Measurements from ENCODE around the gene ALKBH2. TPM values are rescaled to one million over a fixed set of nuclear protein-coding genes. Genes with fewer than 3 reads are reported as not detected.

Gene ALKBH2
- total RNA-seq, 1 donor from 2014 or later = 7.2 TPM

DNA sequence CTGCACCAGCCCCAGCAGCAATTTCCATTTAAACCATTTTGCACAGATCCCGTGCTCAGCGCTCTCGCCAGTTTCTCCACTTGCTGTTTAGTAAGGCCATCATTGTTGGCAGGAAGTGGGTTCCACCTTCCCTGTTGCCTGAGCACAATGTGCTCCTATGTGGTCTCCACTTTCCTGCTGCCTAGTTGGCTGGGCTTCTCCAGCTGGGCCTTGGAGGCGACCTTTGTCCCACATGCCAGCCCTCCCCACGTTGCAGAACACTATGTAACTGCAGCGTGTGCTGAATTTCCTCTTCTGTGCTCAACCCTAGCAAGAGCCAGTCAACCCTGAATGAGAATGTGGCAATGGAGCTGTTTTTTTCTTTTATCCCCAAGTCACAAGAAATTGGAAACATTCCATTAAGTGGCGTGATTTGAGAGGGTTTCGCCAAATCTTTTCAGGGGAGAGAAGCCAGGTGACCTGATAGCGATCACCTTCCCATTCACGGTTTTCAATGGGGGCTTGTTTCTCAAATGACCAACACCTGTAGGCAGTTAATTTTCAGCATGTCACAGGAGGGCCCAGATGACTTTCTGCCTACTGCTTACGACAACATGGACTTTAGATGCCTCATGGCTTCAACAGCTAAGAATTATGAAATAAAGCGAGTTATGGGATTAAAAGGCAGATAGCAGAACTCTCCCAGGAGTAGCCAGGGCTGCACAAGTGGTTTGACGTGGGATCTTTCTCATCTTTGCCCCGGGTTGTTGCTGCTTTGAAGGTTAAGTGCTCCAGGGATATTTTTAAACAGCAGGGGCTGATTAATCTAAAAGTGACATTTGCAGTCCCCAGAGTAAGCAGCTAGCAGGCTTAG lies 22.7 kb upstream of the ALKBH2 start, which contains the start of gene ACACB:
Gene ACACB (plus strand): TSS at position 830 of the 853 bp plus-strand sequence. CDS start 22,819 bp downstream, outside the sequence.
- peak; percentile 86 for DNase-seq
- peak; percentile 76 for ATAC-seq (ENCODE audit: poor library complexity)
- intact Hi-C loops (cut with DNase I) = no loop called here

DNA sequence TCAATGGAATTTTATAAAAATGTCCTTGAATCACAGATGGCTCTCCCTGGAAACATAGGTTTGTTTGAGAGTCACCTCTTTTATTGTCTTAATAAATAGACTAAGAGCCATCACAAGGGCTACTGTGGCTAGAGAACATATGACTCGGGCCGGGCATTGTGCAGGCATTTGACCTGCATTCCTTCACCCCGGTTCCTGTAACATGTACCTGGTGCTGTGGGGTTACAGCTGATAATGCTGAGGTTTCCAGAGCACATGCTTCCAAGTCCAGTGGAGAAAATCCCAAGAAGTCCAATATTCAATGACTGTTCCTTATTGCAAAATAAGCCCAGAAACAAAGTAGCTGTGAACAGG lies 22.1 kb upstream of the ALKBH2 start:
- no peak for ATAC-seq (ENCODE audit: poor library complexity)
- intact Hi-C loops (cut with DNase I) = no loop called here
- DNase-seq = no peak

DNA sequence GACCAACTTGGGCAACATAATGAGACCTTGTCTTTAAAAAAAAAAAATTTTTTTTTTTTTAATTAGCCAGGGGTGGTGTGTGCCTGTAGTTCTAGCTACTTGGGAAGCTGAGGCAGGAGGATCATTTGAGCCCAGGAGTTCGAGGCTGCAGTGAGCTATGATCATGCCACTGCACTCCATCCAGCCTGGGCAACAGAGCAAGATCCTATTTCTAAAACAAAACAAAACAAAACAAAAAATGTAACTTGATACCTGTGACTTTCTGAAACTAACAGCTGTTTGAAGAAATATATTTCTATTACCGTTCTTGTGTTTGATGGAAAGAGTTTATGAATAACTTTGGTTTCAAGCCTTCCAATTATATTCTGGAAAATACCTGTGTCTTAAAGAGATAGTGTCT lies 21.4 kb upstream of the ALKBH2 start:
- DNase-seq (no peak), ATAC-seq (ENCODE audit: poor library complexity) (no peak)
- intact Hi-C loops (cut with DNase I) = no loop called here

DNA sequence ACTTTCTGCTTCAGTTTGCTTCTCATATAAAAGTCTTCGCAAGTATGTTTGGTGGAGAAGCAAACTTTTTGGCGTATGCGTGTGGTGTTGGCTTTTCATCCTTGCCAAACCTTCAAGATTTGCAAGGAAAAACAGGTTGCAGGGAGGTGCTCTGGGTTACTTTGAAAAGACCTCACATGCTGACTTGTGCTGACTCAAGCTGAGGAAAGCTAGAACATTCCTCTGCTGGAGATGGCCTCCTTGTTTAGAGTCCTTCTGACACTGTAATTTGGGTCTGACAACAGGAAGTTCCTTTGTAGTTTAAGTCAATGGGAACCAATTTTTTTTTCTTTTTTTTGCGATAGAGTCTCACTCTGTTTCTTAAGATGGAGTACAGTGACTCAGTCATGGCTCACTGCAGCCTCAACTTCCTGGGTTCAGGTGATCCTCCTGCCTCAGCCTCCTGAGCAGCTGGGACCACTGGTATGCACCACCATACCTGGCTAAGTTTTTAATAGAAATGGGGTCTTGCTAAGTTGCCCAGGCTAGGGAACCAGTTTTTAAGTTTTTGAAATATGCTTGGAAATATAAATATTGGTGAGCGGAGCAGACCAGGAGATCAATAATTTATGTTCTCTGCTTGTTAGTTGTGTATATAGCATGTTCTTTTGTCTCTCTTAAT lies 20.5 kb upstream of the ALKBH2 start:
- intact Hi-C loops (cut with DNase I) = no loop called here

DNA sequence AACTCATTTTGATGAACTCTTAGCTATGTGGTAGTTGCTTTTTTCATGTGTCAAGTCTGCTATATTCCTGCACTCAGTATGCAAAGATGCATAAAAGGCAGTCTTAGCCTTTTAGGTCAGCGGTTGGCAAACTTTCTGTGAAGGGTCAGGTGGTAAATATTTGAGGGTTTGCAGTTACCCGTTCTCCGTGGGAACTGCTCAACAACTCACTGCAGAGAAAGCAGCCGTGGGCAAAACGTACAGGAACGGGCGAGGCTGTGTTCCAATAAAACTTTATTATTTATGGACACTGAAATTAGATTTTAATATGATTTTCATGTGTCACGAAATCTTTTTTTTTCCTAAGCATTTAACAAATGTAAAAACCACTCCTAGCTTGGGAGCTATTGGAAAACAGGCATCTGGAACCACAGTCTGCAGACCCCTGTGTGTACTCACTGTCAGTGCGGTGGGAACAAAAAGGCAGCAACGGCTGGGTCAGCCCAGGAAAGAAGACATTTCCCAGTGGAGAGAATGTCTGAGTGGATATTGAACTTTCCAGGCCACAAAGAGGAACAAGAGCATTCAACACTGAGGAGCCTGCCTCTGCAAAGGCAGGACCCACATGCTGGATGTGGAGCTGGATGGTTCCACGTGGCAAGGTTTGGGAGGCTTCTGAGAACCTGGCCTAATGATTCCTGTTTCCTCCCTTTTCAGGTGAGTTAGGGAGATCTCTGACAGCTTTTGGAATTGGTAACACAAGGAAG lies 19.6 kb upstream of the ALKBH2 start:
- intact Hi-C loops (cut with DNase I) = no loop called here
- no peak for ATAC-seq (ENCODE audit: poor library complexity)
- no peak for DNase-seq

More for the DNA sequence above, 20.5 kb upstream of the ALKBH2 start:
- no peak for DNase-seq
- ATAC-seq (ENCODE audit: poor library complexity) = no peak

DNA sequence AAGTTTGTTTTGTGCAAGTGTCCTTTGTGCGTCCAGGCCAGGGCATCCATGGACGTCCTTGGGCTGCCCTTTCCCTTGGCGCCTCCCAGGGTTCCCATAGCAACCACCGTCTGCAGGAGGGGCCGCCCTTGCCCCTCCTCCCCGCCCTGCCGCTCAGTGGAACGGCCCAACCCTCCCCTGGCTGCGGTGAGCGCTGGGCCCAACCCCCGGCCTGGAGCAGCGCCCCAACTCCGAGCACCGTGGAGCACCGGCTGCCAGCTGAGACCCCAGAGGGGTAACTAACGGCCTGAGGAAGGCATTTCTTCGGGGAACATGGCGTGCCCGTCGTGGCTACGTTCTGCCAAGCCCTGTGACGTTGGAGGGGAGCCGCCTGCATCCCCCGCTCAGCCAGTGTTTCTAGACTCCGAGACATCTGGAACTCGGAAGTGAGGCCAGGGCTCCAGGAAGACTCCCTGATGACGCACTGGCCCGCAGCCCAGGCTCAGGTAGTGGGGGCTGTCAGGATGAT lies 17.8 kb upstream of the ALKBH2 start:
- intact Hi-C loops (cut with DNase I) = no loop called here
- ATAC-seq (ENCODE audit: poor library complexity) = peak; percentile 91
- peak; percentile 96 for DNase-seq

DNA sequence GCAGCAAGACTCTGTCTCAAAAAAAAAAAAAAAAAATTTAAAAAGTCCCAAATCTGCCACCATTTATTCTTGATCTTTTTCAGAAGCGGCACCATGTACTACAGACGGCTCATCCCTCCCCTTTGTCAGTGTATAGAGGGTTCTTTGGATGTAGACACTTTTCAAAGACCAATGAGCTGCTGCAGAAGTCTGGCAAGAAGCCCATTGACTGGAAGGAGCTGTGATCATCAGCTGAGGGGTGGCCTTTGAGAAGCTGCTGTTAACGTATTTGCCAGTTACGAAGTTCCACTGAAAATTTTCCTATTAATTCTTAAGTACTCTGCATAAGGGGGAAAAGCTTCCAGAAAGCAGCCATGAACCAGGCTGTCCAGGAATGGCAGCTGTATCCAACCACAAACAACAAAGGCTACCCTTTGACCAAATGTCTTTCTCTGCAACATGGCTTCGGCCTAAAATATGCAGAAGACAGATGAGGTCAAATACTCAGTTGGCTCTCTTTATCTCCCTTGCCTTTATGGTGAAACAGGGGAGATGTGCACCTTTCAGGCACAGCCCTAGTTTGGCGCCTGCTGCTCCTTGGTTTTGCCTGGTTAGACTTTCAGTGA lies 16.6 kb upstream of the ALKBH2 start:
- no peak for DNase-seq
- intact Hi-C loops (cut with DNase I) = no loop called here
- ATAC-seq (ENCODE audit: poor library complexity) = no peak

DNA sequence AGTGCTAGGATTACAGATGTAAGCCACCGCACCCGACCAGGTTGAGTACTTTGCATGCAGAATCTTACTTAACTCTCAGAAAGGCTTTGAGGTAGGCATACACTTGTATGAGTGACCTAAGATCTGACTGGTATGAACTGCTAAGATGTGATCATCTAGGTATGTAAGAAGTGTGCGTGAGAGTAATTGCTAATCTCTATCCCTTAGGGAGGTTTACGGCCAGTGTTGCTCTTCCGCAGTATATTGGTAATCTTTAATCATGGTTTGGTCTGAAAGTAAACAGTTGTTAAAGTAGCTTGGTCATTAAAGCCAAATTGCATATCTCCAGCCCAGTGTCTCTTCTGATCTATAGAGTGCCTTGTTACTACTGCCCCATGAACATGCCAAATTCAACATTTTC lies 11.9 kb upstream of the ALKBH2 start:
- DNase-seq (no peak), ATAC-seq (ENCODE audit: poor library complexity) (no peak)
- intact Hi-C loops (cut with DNase I) = no loop called here

DNA sequence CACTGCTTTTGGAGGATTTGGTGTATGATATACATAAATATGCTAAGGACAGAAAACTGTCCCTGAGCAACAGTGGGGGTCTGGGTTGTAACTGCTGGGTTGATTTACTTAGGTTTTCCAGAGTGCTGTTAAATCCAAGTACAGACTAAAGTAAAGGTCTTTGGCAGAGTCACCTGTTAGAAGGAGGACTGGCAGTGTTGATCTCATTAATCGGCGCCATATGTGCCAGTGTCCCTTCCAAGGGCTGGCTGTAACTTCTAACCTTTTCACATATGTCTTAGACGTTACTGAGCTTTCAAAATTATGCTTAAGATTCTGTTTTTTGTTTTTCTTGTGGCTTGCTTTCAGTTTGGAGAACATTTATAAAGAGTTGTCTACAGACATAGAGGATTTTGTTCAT lies 9.2 kb upstream of the ALKBH2 start:
- ATAC-seq (ENCODE audit: poor library complexity) (no peak), DNase-seq (no peak)
- intact Hi-C loops (cut with DNase I) = no loop called here

DNA sequence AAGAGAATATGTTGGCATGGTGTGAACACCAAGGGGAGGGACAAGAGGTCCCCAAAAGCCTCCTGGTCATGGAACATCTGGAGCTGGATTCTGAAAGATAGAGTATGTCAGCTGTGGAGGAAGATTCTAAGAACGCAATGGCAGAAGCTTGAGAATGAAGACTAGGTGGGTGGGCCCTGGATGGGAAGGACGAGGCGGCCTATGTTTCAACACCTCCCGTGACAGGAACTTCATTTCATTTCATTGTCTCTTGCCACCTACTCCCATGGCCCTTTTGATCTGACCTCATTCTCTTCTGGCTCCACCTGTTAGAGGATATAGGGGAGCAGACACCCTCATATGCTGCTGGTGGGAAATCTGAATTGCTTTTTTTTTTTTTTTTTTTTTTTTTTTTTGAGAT lies 7.5 kb upstream of the ALKBH2 start:
- intact Hi-C loops (cut with DNase I) = no loop called here
- no peak for ATAC-seq (ENCODE audit: poor library complexity)
- no peak for DNase-seq

DNA sequence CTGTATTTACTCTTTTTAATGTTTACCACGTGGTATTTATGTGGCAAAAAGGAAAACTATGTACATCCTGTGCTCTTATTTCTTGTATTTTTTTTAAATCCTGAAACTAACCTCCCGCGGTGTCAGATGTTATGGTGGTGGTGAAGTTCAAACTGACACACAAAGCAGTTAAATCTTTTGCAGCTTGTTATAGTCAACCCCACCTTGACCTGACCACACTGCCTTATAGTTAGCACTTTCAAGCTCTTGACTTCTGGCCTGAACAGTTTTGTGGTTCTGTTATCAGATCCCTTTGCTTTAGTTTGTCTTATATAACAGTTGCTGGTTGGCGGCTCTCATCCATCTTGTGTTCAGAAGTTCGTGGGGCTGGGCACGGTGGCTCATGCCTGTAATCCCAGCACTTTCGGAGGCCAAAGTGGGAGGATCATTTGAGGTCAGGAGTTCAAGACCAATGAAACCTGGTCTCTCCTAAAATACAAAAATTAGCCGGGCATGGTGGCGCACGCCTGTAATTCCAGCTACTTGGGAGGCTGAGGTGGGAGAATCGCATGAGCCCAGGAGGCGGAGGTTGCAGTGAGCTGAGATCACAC lies 6.3 kb upstream of the ALKBH2 start:
- intact Hi-C loops (cut with DNase I) = loop anchor here (10.0 kb wide), 1 partner anchor 215 kb away; the partner anchor contains the start of gene DAO
- ATAC-seq (ENCODE audit: poor library complexity) = no peak
- no peak for DNase-seq

DNA sequence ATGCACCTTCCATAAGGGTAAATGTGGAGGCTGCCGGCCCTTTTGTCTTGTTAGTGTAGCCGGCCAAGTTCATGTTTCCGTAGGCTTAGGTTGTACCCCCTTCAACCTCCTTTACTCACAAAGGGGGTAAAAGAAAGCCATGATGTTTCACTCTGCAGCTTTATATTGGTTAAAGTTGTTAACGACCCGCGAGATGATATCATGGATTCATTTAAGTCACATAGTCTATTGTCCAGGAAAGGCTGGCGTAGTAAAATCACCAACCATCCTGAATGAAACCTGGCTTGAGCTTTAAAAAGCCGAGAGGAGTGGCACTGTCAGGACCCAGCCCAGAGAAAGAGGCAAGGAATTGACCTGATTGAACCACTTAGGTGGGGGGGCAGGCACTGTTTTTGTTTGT lies 5.4 kb upstream of the ALKBH2 start:
- intact Hi-C loops (cut with DNase I) = loop anchor here (10.0 kb wide), 1 partner anchor 214 kb away; the partner anchor contains the start of gene DAO
- ATAC-seq (ENCODE audit: poor library complexity) = peak; percentile 9

DNA sequence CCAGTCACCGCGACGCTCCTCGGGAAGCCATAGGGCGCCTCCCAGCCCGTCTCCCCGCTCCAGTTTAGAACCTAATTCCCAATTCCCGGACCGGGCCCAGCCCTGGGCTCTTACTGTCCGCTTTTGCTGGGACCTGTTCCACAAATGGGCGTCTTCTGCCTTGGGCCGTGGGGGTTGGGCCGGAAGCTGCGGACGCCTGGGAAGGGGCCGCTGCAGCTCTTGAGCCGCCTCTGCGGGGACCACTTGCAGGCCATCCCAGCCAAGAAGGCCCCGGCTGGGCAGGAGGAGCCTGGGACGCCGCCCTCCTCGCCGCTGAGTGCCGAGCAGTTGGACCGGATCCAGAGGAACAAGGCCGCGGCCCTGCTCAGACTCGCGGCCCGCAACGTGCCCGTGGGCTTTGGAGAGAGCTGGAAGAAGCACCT lies 4.9 kb upstream of the ALKBH2 start:
- intact Hi-C loops (cut with DNase I) = loop anchor here (10.0 kb wide), 1 partner anchor 213 kb away; the partner anchor contains the start of gene DAO
- DNase-seq (peak; percentile 86), ATAC-seq (ENCODE audit: poor library complexity) (peak; percentile 57)

More for the DNA sequence above, 5.4 kb upstream of the ALKBH2 start:
- no peak for DNase-seq

DNA sequence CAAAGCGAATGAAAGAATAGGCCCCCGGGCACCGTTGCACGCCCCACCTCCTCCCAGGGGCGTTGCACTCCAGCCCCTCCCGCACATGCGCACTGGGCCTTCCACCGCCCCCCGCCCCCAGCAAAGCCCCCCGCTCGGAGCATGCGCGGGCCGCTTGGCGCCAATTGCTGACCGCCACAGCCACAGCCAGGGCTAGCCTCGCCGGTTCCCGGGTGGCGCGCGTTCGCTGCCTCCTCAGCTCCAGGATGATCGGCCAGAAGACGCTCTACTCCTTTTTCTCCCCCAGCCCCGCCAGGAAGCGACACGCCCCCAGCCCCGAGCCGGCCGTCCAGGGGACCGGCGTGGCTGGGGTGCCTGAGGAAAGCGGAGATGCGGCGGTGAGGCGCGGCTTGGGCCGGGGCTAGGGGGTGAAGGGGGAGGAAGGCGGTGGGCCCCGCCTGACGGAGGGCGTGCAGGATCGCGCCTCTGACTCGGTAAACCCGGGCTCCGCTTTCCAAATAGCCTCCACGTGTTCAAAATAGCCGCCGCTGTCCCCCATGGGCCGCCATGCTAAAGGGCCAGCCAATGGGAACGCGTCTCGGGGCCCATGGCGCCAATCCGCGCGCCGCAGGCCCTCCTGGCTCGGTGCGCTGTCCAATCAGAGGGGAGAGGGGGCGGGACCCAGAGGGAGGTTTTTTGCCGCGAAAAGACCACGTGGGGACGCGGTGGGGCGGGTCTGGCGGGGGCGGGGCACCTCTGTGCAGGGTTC lies 4.3 kb upstream of the ALKBH2 start, which contains the start of gene UNG:
Gene UNG (plus strand): TSS at position 163 of the 748 bp plus-strand sequence. CDS start 83 bp downstream, at position 246.
- DNase-seq (peak; percentile 98), ATAC-seq (ENCODE audit: poor library complexity) (peak; percentile 96)
- intact Hi-C loops (cut with DNase I) = loop anchor here (10.0 kb wide), 1 partner anchor 213 kb away; the partner anchor contains the start of gene DAO

DNA sequence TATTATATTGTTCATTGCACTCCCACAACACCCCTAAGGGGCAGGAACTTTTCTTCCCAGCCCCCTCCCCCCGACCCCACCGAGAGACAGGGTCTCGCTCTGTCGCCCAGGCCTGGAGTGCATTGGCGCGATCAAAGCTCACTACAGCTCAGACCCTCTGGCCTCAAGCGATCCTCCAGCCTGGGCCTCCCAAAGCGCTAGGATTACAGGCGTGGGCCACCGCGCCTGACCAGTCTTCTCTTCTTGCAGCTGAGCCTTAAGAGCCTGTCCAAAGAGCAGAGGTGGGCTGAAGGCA lies 3.8 kb upstream of the ALKBH2 start:
- DNase-seq (no peak), ATAC-seq (ENCODE audit: poor library complexity) (no peak)
- intact Hi-C loops (cut with DNase I) = loop anchor here (10.0 kb wide), 1 partner anchor 212 kb away; the partner anchor contains the start of gene DAO

DNA sequence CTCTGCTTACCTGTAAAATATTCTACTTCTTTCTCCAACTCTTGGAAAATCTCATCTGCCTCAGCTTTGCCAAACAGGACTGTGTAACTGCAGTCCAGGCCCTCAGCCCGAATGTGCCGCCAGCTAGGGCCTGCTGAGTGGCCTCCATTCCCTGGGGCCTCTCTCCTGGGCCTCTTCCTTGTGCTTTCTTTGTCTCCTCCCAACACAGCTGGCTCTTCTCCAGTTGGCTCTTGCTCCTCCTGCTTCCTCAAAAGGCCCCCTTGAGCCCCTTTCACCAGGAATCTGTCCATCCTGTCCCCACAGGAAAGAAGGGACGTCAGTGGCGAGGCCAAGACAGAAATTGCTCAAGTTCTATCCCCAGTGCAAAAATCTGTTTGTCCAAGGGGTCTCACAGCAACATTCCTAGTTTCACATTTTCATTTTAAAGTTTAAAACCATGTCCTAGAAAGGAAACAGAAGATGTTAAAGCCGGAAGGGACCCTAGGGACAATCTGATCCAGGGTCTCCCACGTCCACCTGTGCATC lies 713 bp downstream of the ALKBH2 start:
- intact Hi-C loops (cut with DNase I) = loop anchor here (5.0 to 10.0 kb wide), 2 partner anchors 208 to 530 kb away; partner anchors contain the start of genes DAO, ISCU and SART3
- DNase-seq = no peak
- ATAC-seq (ENCODE audit: poor library complexity) = no peak

DNA sequence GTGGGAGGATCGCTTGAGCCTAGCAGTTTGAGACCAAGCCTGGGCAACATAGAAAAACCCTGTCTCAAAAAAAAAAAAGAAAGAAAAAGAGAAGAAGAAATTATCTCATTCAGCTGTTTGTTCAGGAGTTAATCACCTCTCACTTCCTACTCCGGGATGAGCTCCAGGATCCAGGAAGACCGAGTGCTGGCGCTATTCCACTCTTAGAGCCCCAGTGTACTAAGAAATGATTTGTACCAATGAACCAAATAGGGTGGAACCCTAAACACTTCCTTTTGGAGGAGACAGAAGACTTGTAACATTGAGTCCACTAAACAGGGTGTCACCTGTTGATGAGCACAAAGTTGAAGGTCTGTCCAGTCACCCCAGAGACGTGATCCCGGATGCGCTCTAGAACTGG lies 3.6 kb downstream of the ALKBH2 start:
- ATAC-seq (ENCODE audit: poor library complexity) (no peak), DNase-seq (no peak)
- intact Hi-C loops (cut with DNase I) = loop anchor here (5.0 to 10.0 kb wide), 3 partner anchors 205 to 527 kb away; partner anchors contain the start of genes DAO, ISCU and SART3

Measured in Right ventricle myocardium superior (tissue), 1 donor.